A204.1 (cell line): ENCODE results near the gene MSI1.

Experiments used
- FAIRE-seq: peaks from 2 replicates; lab custom pipeline; 2012; peaks lifted over from hg19 to GRCh38; lab: Jason Lieb, UNC

MSI1 gene

DNA sequence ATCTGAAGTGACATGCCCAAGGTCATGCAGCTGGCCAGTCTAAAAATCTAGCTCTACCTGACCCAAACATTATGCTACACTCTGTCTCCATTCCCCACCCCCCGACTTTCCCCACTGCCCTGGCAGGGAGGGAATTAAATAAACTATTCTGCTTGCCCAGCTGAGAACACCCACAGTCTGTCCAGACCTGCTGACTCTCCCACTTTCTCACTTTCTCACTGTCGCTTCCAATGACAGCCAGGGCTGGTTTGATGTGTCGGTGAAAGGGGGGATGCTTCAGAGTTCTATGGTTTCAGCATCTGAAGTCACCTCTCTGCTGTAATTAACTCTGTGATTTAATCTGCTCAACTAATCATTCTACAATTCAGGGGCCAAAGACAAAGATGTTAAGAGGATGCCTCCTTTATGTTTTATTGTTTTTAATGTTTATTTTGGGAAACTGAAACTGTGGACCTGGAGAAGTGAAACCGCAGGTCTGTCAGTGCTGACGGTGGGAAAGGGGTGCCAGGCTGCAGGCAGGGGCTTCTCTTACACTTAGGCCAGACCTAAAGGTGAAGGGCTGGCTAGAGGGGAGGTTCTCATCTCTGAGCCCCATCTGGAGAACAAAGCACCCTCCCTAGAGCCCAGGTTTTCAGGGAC is 8.1 kb upstream of the MSI1 start:
- FAIRE-seq, result no peak

GRCh38 chr12:120376416-120376815 is 7.5 kb upstream of the MSI1 start:
- no peak for FAIRE-seq

DNA sequence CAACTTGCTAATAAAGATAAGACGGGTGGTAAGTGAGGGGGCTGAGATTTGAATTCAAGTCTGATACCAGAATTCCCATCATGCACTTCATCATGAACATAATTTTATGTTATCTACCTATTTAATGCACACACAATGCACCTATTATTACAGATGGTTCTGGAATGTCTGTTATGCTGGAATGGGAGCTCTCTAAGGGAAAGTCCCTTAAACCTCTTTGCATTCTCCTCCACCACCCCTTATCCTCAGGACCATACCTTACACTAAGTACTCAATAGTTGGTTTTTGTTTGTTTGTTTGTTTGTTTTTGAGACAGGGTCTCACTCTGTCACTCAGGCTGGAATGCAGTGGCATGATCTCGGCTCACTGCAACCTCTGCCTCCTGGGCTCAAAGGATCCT is 7.0 kb upstream of the MSI1 start:
- no peak for FAIRE-seq

DNA sequence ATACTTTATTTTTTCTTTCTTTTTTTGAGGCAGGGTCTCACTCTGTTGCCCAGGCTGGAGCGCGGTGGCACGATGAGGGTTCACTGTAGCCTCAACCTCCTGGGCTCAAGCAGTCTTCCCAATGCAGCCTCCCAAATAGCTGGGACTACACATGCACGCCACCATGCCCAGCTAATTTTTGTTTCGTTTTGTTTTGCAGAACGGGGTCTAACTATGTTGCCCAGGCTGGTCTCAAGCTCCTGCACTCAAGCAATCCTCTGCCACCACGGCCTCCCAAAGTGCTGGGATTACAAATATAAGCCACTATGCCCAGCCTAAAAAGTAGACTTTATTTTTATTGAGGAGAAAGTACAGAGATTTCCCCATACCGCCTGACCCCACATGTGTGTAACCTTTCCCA is 4.7 kb upstream of the MSI1 start:
- FAIRE-seq, result no peak

DNA sequence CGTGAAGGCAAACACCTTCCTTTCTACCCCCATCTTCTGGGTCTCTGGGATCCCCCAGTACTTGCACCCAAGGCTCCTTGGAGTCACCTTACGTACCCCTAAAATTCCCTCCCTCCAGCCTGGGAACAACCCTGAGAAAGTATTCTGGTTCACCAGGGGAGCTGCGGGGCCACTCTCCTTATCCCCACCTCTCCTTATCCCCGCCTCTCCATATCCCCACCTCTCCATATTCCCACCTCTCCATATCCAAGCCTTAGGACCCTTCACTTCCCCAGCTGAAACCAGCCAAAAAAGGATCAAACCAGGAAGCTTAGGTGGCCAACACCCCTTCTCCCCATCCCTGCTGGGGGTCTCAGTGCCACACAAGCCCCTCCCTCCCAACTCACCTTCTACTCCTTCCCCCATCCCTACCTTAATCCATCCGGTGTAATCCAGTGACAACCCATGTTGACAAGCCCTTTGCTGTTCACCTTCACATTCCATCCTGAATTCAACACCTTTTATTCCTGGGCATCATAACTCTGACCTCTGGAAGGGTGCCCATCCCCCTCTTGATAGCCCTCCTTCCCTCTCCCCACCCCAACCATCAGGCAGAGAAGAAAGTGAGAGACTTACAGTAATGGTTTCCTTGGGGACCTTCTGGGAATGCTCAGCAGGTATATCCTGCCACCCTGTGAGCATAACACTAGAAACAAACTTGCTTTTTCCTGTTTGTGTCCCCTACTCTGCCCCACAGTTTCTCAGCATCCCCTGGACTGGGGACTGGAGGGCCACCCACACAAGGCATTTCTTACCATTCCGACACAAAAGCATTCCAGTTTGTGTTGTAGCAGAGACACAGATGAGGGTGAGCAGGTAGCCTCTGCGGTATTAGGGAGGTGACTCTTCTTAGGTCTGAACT is 1.6 kb upstream of the MSI1 start:
- FAIRE-seq, result no peak

DNA sequence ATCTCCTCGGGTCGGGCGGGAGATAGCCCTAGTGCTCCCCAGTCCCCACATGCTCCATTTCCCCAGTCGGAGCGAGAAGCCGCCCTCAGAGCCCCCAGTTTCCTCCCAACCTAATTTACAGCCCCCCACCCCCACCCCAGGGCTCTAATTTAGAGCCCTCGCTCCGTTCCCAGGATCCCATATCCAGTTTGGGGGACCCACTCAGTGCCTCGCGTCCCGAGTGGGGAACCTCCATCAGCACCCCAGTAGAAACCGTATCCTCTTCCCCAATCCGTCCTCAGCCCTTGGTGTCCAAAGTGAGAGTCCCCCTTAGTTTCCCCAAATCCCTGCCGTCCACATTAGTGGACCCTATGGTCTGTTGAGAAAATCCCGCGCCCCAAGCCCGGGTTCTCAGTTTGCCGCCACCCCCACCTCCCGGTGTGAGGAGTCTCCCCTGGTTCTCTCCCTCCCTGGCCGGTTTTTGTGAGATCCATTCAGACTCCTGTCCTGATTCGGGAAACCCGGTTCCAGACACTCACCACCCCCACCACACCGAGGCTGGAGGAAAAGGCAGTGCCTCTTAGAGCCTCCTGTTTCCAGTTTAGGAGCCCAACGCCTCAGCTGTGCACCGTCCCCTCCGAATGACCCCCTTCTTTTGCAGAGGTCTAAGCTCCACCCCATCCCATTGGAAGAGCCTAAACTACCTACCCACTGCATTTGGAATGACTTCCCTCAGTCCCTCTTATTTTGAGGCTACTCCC is 809 bp upstream of the MSI1 start:
- FAIRE-seq, result no peak

- no peak for FAIRE-seq
These were observed 808 bp downstream of the MSI1 start for GRCh38 chr12:120367924-120368788.

- no peak for FAIRE-seq
These were observed 1.6 kb downstream of the MSI1 start for GRCh38 chr12:120367233-120367923.

DNA sequence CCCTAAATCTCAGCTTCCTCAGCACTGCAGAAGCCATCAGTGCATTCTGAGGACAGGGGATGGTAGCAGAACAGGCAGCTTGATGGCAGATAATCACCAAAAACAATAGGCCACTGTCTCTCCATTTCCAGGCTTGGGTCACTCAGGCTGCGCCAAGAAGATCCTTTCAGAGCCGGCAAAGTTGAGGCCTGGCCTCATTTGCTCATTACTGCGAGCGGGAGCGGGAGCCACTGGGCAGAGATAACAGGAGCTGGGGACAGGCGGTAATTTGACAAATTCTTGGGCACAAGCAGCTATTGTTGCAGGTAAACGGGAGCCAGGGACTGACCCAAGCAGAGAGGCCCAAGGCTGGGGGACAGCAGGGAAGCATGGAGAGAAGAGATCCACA is 2.1 kb downstream of the MSI1 start:
- no peak for FAIRE-seq

DNA sequence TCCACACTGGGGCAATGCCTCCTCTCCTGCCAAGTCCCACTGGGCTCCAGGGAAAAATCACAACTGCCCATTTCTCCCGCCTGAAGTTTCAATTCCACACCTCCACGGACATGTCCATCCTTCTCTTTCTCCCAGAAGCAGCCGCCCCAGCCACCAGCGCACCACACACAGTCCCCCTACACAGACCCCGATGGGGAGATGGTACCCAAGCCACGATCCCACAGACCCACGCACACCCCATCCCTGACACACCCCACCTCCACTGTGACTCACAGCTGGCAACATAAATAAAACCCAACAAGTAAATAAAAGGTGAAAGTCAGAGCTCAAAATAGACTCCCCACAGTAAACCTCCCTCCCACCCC is 2.6 kb downstream of the MSI1 start:
- FAIRE-seq, result no peak

- FAIRE-seq, result no peak
These were observed 3.2 kb downstream of the MSI1 start for GRCh38 chr12:120365675-120366340.

DNA sequence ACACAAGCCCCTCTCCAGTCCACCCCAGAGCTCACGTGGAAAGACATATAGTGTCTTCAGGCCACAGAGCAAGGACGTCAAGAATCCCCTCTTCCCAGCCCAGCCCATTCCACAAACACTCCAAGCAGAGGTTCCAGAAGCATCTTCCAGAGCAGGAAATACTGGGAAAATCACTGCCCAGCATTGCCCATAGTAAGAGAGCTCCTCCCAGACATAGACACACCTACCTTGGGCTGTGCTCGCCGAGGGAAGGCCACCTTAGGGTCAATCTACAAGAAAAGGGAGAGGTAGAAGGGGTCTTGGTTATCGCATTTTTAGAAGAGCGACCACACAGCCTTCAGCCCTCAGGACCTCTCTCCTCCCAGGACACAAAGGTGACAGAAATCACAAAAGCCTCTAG is 4.5 kb downstream of the MSI1 start:
- no peak for FAIRE-seq

DNA sequence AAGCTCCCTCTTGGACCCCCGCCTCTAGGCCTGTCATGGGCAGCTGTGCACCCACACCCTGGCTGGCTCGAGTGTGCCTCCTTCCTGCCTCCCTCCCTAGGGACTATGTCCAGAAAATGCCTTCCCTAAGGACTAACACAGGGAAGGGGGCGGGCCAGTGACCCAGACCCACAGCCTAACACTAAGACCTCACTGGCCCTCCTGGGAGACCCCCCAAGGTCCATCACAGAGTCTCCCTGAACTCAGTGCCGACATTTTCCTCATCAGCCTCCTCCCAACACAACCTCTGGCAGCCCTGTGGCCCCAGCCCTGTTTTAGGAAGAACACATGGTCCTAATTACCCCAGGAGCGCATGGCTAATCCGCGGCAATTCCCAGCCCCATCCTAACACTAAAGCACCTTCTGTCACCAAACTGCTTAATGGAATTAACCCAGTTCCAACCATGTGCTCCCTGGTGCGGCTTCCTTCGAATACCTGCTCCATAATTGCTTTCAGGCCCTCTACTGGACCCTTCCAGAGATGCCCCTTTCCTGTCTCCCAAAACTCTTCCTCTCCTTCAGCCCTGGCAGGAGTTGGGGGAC is 5.6 kb downstream of the MSI1 start:
- no peak for FAIRE-seq

- no peak for FAIRE-seq
These were observed 6.3 kb downstream of the MSI1 start for GRCh38 chr12:120362516-120363273.

DNA sequence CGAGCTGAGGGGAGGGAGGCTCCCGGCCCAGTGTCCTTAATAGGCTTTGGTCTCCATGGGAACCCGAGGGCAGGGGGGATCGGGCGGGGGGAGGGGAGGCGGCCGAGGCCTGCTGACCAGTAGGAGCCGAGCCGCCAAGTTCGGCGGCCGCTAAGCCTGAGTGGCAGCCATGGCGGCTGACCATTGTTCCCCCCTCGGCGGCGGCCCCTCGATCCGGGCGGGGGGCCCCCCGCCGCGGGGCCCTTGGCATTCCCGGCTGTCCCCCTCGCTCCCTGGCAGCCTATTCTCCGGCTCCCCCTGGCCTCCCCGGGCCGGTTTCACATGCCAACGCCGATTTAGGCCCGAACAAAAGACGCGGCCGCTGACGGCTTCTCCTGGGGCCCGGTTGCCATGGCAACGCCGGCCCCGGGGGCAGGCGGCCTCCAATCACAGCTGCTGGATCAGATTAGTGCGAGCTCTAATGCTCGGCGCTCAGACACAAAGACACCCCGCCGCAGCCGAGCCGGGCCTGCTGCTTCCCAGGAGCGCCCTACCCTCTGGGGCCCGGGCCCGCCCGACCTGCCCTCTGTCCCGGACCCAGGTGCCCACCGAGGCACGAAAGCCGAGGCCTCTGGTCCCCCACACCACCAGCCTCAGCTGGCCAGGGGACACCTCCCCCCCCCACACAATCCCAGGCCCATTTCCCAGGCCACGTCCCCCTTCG is 7.3 kb downstream of the MSI1 start:
- FAIRE-seq, result no peak

- FAIRE-seq, result no peak
These were observed 9.8 kb downstream of the MSI1 start for GRCh38 chr12:120359128-120359527.

DNA sequence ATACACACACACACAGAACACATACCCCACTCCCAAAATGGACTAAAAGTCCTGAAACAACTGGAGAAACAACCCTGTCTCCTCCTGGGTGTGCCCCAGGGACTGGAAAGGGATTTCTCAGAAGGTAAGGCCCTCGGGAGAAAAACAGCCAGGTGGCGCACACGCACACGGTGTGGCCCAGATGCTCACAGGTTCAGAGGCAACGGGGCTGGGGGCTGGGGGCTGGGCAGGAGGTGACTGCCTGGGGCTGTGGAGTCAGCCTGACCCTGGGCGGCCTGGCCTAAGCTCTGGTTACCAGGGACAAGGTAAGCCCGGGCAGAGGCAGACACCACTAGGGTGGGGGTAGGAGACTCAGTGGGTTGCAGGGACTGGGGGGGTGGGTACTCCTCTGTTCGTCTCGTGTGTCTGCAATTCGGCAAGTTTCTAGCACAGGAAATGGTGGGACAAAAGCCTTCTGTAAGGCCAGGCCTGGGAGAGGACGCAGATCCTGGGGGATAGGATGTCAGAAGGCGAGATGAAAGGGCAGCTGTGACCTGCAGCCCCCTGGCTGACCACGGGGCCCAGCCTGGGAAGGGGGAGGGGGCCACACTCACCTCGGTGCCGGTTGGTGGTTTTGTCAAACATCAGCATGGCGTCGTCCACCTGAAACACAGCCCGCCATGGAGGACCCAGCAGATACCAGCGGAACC is 10.4 kb downstream of the MSI1 start:
- FAIRE-seq, result no peak

GRCh38 chr12:120357104-120357503 is 11.9 kb downstream of the MSI1 start:
- no peak for FAIRE-seq

GRCh38 chr12:120356567-120357030 is 12.4 kb downstream of the MSI1 start:
- peak; percentile 92 for FAIRE-seq
